Sigmoid colon (tissue), 7 donors: ENCODE results near the gene FPR2. TPM values are rescaled to one million over a fixed set of nuclear protein-coding genes. Genes with fewer than 3 reads are reported as not detected.

ENCODE experiments used
- DNase-seq: peaks from one replicate; pipeline ENCODE4 v3.0.0-alpha.2; 2019
- H3K27ac ChIP-seq, 4 donors: fragments of 200-600 bp; sonication (generic); one replicate each; pipeline ENCODE4 v1.5.1; 2016 to 2019; ENCODE audit warnings: mild to moderate bottlenecking in 1 of 4
- H3K27me3 ChIP-seq, 3 donors: fragments of 200-600 bp; sonication (generic); one replicate each; pipeline ENCODE4 v1.5.1; 2019; ENCODE audit warnings: mild to moderate bottlenecking in 1 of 3
- H3K36me3 ChIP-seq, 4 donors: fragments of 200-600 bp; sonication (generic); one replicate each; pipeline ENCODE4 v1.5.1; 2016 to 2019
- H3K4me1 ChIP-seq, 4 donors: fragments of 200-600 bp; sonication (generic); one replicate each; pipeline ENCODE4 v1.5.1; 2017 to 2019
- H3K4me3 ChIP-seq, 4 donors: fragments of 200-600 bp; sonication (generic); one replicate each; pipeline ENCODE4 v1.5.1; 2017 to 2019; ENCODE audit warnings: mild to moderate bottlenecking in 2 of 4, moderate library complexity in 1 of 4
- H3K9me3 ChIP-seq, 4 donors: fragments of 200-600 bp in 3 of 4; sonication (generic) in 3 of 4; one replicate each; pipeline versions ENCODE4 v1.5.1 to v1.6.1; 2013 to 2019
- CTCF ChIP-seq, 4 experiments: fragments of 450-650 bp in 3 of 4; fragments of 200-600 bp in 1 of 4; IDR thresholded peaks; one replicate each; pipeline ENCODE4 v1.5.1; 2016 to 2019; ENCODE audit warnings: antibody characterized with exemption in 4 of 4, mild to moderate bottlenecking in 3 of 4, moderate library complexity in 2 of 4
- EP300 ChIP-seq, 4 donors: sonication (generic); formaldehyde crosslinking; IDR thresholded peaks; one replicate each; pipeline ENCODE4 v1.6.1; 2017; ENCODE audit warnings: antibody characterized with exemption in 4 of 4
- POLR2A ChIP-seq, 2 donors: fragments of 450-650 bp; IDR thresholded peaks; one replicate each; pipeline ENCODE4 v1.6.1; 2016; ENCODE audit warnings: antibody characterized with exemption in 2 of 2, mild to moderate bottlenecking in 2 of 2, moderate library complexity in 2 of 2
- POLR2AphosphoS5 ChIP-seq, 4 donors: sonication (generic); formaldehyde crosslinking; IDR thresholded peaks; one replicate each; pipeline ENCODE4 v1.6.1; 2017; ENCODE audit warnings: antibody characterized with exemption in 4 of 4
- WGBS, 2 donors: extraction: QIAGEN DNeasy Blood & Tissue Kit; methylation state at CpG; one replicate each; pipeline ENCODE4 v1.1.7; 2013; 5-methylcytosine and 5-hydroxymethylcytosine counted together
- intact Hi-C: fragments of 100-400 bp; cut with DNase I; formaldehyde crosslinking; loops from one replicate; pipeline ENCODE4 v1.15.1; 2023
- polyA plus RNA-seq, 3 donors: library from polyadenylated mRNA; stranded (reverse); fragments of 200-250 nt; gene quantifications; one replicate each; pipeline ENCODE4 v1.2.3, GENCODE V29; 2013
- total RNA-seq, 4 donors: library from RNA; depleted of rRNA; stranded (reverse); fragments of >200 nt; gene quantifications; one replicate each; pipeline ENCODE4 v1.1.0, GENCODE V29; 2016
- donor health status: healthy with polysubstance abuse.
- donor health status: Bipolar disorder and iron deficiency.
- donor health status: healthy.

FPR2 gene
- total and polyA plus RNA-seq, 7 donors = 0.36 to 3.7 (median 1.3) TPM; not detected in 1

- Histone ChIP-seq H3K27me3 (peaks cover 0 to 63% (median 23%) of the 10 kb centered on the region in 3 donors), H3K27ac (no peak overlapping the region), H3K9me3 (no peaks in the 10 kb centered on the region), H3K4me1 (peaks cover 0 to 9% (median 3%) of the 10 kb centered on the region in 4 donors), H3K4me3 (no peak overlapping the region), H3K36me3 (no peaks in the 10 kb centered on the region)
- TF ChIP-seq EP300 (IDR thresholded peaks at IDR 0.05) (no peak), POLR2AphosphoS5 (IDR thresholded peaks at IDR 0.05) (no peak), POLR2A (IDR thresholded peaks at IDR 0.05) (no peak), CTCF (IDR thresholded peaks at IDR 0.05) (no peak)
- WGBS, 2 donors = 81 to 82% methylated on average over 2 of the region's 2 CpGs
- DNase-seq = no peak
- intact Hi-C loops = no loop called here
Measured at GRCh38 chr19:51729781-51730180, 31.2 kb upstream of the FPR2 start.

GRCh38 chr19:51733742-51734522, 27.0 kb upstream of the FPR2 start:
- no peak overlapping the region for H3K27ac ChIP-seq
- intact Hi-C loops = no loop called here
- WGBS, 2 donors = 78 to 81% methylated on average over 7 of the region's 7 CpGs

GRCh38 chr19:51735759-51736449, 25.1 kb upstream of the FPR2 start:
- H3K4me3 ChIP-seq = no peak overlapping the region
- no peaks in the 10 kb centered on the region for H3K9me3 ChIP-seq
- peak; percentile 83 for DNase-seq
- intact Hi-C loops = no loop called here
- no peak overlapping the region for H3K27ac ChIP-seq
- WGBS, 2 donors = 51 to 78% methylated on average over 10 of the region's 10 CpGs
- H3K27me3 ChIP-seq = peaks cover 0 to 26% (median 0%) of the 10 kb centered on the region in 3 donors
- TF ChIP-seq EP300 (IDR thresholded peaks at IDR 0.05) = peak; percentile 37 to 87 (median 62)
- no peak for TF ChIP-seq CTCF (IDR thresholded peaks at IDR 0.05)
- TF ChIP-seq POLR2AphosphoS5 (IDR thresholded peaks at IDR 0.05) = peak in 1 of 4 donors; percentile 29
- no peaks in the 10 kb centered on the region for H3K4me1 ChIP-seq
- no peaks in the 10 kb centered on the region for H3K36me3 ChIP-seq

More at GRCh38 chr19:51733742-51734522, 27.0 kb upstream of the FPR2 start:
- H3K27me3 ChIP-seq = peaks cover 0 to 39% (median 4%) of the 10 kb centered on the region in 3 donors
- no peaks in the 10 kb centered on the region for H3K4me1 ChIP-seq
- no peaks in the 10 kb centered on the region for H3K9me3 ChIP-seq
- TF ChIP-seq POLR2AphosphoS5 (IDR thresholded peaks at IDR 0.05) (no peak), POLR2A (IDR thresholded peaks at IDR 0.05) (no peak), EP300 (IDR thresholded peaks at IDR 0.05) (no peak), CTCF (IDR thresholded peaks at IDR 0.05) (no peak)
- DNase-seq = no peak
- no peaks in the 10 kb centered on the region for H3K36me3 ChIP-seq
- no peak overlapping the region for H3K4me3 ChIP-seq

- intact Hi-C loops = no loop called here
- H3K9me3 ChIP-seq = no peaks in the 10 kb centered on the region
- no peaks in the 10 kb centered on the region for H3K36me3 ChIP-seq
- no peaks in the 10 kb centered on the region for H3K4me1 ChIP-seq
- no peak overlapping the region for H3K4me3 ChIP-seq
- no peak for TF ChIP-seq CTCF (IDR thresholded peaks at IDR 0.05)
- no peak for TF ChIP-seq POLR2A (IDR thresholded peaks at IDR 0.05)
- no peak for TF ChIP-seq EP300 (IDR thresholded peaks at IDR 0.05)
- TF ChIP-seq POLR2AphosphoS5 (IDR thresholded peaks at IDR 0.05) = no peak
- DNase-seq = no peak
- H3K27ac ChIP-seq = no peak overlapping the region
- peaks cover 0 to 28% (median 0%) of the 10 kb centered on the region in 3 donors for H3K27me3 ChIP-seq
- WGBS, 2 donors = 91 to 97% methylated on average over 3 of the region's 3 CpGs
Measured at GRCh38 chr19:51737389-51737788, 23.6 kb upstream of the FPR2 start.
